Activated CD4-positive, CD25-positive, alpha-beta regulatory T cell treated with anti-CD3 and anti-CD28 coated beads, Interleukin-2, amount 50 U/mL, for 72 hours (primary cell): Measurements from ENCODE around the gene RAC3.
A peak's percentile ranks its signal among the peaks of the same experiment; 100 is the strongest.
"Not testable (repeated sequence)": the region's sequence is repeated elsewhere in the genome, so short reads cannot be mapped to it uniquely, and the experiment has no call there.

Source experiments
- DNase-seq: peaks from one replicate; pipeline ENCODE4 v3.0.0; 2021

Gene RAC3

DNA sequence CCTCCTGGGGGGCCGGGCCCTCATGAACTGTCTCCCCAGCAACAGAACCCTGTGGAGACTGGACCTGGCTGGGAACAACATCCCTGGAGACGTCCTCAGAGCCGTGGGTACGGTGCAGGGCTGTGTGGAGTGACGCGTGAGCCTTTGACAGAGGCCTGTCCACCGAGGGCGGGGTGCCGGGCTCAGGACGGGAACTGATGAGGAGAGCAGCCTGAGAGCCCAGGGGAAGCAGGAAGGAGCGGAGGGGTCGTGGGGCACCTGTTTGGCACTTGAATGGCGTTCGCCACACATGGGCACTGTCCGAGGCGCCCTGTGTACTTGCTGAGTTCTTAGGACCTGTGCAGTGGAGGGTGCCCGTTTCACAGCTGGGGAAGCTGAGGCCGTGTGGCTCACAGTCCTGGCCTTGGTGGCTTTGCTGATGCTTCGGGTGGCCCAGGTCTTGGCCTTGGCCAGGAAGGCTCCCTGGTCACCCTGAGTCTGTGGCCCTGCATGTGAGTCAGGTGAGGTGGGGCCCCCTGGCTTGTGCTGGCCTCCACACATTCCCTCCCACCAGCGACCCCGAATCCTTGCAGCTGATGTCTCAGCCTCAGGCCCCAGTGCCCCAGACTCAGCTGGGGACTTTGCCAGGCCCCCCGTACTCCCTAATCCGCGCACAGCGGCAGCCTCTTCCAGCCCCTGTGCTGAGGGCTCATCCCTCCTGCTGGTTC, 5.9 kb upstream of the RAC3 start:
- DNase-seq, result no peak

DNA sequence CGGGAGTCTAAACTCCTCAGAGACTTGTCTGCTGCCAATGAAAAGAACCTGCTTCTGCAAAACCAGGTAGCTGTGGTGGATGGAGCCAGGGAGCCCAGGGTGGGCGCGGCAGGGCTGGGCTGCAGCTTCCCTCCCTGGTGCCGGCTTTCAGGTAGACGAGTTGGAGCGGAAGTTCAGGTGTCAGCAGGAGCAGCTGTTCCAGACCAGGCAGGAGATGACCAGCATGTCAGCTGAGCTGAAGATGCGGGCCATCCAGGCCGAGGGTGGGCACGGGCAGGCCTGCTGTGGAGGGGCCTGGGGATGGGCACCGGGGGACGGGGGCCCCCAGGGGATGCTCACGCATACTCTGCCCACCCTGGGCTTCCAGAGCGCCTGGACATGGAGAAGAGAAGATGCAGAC, 3.2 kb upstream of the RAC3 start:
- DNase-seq, result no peak

- DNase-seq, result no peak
These were observed 2.5 kb upstream of the RAC3 start for GRCh38 chr17:82028966-82029365.

GRCh38 chr17:82029391-82029790, 2.1 kb upstream of the RAC3 start:
- DNase-seq, result no peak

- DNase-seq, result no peak
These were observed 1.4 kb upstream of the RAC3 start for GRCh38 chr17:82029990-82030469.

DNA sequence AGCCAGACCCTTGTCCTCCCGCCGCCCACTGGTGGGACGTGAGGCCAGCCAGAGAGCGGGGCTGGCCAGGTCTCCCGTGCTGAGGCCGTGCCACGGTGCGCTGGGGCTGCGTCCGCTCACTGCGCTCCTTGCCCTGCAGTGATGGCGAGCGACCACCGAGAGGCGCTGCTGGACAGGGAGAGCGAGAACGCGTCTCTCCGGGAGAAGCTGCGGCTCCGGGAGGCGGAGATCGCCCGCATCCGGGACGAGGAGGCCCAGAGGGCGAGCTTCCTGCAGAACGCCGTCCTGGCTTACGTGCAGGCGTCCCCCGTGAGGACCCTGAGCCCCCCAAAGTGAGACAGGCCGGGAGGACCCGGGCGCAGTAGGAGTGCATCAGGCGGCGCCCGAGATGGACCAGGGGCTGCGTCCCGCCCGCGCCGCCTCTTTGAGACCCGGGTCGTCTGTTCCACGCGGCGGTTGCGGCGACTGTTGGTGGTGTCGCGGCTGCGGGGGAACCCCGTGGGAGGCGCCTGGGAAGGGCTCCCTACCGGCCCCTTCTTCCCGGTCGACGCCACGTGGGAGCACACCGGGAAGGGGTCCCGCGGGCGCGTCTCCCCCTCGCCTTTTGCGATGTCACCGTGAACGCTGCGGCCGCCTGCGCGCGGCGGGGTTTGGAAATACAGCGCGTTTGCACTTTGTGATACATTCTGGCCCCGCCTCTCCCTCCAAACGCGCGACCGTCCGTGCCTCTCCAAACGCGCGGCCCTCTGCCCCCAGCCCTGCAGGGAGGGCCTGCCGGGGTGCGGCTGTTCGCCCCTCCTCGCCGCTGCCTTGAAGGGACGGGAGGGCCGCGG, 792 bp upstream of the RAC3 start:
- DNase-seq, result peak; percentile 86

- no peak for DNase-seq
These were observed 578 bp downstream of the RAC3 start for GRCh38 chr17:82031885-82032627.

DNA sequence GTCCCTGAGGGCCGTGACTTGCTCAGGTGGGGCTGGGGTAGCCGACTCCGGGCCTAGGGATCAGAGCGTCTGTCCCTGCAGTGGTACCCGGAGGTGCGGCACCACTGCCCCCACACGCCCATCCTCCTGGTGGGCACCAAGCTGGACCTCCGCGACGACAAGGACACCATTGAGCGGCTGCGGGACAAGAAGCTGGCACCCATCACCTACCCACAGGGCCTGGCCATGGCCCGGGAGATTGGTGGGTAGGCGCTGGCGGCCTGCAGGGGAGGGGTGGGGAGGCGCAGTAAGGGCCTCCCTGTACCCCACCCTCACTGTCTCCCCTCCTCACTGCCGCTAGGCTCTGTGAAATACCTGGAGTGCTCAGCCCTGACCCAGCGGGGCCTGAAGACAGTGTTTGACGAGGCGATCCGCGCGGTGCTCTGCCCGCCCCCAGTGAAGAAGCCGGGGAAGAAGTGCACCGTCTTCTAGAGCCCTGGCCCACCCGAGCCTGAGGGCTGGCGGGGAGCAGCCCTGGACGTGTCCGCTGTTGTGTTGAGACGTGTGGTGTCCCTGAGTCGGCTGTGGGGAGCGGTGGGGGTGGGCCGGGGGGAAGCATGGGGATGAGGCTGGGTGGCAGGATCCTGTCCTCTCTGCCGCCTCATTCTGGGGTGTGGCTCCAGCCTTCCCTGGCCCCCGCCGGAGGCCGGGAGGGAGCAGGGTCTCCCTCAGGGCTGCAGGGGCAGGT, 2.0 kb downstream of the RAC3 start:
- DNase-seq, result no peak

DNA sequence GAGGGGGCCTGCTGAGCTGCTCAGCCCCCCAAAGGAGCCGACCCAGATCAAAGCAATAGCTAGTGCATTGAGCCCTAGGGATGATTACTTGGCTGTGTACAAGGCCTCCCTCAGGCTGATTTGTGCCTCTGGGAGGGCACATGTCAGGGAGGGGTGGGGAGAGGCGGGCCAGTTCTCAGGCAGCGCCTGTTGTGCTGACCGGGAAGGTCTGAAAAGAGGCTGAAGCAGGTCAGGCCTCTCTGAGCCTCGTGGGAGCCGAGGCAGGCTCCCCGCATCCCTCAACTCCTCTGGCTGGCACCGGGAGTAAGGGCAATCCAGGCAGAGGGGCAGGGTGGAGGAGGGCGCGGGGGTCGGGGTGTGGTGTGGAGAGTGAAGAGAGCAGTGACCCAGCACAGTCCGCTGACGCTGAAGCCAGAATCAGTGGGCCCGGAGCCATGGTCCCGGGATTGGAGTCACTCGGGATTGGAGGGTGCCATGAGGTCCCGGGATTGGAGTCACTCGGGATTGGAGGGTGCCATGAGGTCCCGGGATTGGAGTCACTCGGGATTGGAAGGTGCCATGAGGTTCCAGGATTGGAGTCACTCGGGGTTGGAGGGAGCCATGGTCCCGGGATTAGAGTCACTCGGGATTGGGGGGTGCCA, 3.0 kb downstream of the RAC3 start:
- DNase-seq, result no peak

GRCh38 chr17:82035488-82035887, 4.0 kb downstream of the RAC3 start:
- DNase-seq, result no peak

DNA sequence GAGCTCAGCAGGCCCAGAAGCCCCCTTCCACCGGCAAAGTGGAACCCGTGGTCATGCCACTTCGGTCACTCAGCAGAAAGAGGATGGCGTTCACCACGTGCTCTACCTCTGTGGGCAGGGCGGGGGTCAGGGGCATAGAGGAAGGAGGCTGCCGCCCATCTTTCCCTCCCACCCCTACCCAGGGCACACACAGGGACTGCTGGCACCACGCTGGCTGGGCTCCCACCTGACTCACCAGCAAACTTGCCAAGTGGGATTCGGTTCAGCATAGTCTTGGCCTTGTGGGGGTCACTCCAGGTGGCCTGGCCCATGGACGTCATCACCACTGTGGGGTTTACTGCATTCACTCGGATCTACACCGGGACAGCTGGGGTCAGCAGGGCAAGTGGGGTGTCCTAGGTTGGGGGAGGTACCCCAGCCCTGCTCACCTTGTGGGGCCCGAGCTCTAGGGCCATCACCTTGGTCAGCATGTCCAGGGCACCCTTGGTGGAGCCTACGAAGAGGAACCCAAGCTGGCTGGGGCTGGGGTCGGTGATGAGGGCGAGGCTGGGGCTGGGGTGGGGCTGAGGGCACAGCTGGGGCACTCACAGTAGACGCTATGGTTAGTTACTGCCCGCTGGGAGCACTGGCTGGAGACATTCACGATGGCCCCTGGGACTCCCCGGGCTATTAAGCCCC, 4.6 kb downstream of the RAC3 start:
- no peak for DNase-seq

GRCh38 chr17:82036634-82037091, 5.2 kb downstream of the RAC3 start:
- no peak for DNase-seq

DNA sequence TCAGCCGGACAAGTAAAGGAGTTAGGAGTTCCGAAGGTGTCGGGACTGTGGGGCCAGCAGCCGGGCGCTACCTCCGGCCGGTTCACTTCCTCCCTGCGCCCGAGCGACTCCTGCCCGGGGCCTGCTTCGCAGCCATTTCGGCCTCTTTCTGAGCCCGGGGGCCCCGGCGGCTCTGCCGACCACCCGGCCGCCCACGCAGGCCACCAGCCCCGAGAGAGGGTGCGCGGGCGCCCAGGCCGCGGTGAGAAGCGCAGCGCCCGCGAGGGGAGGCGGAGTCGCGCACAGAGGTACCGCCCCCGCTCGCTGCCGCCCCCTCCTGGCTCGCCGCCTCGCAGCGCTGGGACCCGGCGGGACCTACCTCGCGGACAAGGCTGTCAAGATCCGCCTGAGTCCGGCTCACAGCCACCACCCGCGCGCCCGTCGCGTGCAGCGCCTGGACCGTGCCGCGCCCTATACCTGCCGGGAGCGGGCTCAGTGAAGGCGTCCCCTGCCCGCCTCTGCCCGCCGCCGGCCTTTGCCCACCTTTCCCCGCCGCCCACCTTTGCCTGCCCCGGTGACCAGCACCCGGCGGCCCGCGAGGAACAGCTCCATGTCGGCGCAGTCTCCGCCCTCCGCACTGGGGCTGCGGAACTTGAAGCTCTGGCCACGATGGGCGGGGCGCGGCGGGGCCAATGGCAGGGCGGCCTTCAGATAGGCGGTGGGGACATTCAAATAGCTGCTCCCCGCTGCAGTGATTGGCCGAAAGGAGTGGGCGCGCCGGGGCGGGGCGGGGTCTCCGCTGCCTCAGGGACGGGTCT, 5.8 kb downstream of the RAC3 start, which contains the start of gene DCXR:
TSS of gene DCXR (minus strand) at position 606 of the 797 bp plus-strand sequence. CDS start at position 591, 15 bp downstream.
- DNase-seq, result peak; percentile 97

DNA sequence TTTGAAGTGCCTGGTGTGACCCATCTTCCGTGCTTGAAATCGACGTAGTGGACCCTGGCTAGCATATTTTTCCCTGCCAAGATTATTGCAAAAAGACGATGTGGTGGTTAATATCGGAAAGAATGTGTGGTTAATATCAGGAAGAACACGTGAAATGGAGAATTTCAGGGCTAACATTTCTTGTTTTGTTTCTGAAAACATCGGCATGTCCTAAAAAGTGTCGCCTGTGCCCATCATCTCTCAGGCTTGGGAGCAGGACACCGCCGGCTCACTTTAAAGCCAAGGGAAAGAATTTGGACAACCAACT, 6.4 kb downstream of the RAC3 start:
- no peak for DNase-seq

- DNase-seq, result not testable (repeated sequence)
These were observed 7.4 kb downstream of the RAC3 start for GRCh38 chr17:82038796-82039409.

DNA sequence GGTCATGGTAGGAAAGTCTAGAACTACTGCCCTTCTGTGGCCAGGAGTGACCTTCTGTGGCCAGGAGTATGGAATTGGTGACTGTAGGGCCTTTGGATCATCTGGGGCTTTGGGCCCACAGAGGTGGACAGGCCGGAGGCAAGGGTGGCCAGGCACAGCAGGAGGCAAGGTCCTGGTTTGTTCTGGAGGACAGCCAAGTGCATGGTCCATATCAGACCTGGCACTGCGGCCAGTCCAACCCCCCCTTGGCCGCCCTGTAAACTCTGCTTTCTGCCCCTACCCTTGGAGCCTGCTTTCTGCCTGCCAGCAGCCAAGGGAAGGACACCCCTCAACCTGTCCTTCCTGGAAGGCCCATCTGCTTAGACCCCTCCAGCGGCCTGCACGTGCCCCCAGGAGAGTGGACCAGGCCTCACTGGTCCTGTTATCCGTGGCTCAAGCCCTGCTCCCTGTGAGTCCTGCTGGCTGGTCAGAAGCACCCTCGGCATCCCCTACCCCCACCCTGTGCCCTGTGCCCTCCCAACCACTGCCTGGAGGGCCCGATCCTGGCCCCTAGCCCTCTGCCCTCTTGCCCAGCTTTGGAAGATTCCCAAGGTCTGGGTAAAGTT, 8.3 kb downstream of the RAC3 start:
- DNase-seq, result no peak

DNA sequence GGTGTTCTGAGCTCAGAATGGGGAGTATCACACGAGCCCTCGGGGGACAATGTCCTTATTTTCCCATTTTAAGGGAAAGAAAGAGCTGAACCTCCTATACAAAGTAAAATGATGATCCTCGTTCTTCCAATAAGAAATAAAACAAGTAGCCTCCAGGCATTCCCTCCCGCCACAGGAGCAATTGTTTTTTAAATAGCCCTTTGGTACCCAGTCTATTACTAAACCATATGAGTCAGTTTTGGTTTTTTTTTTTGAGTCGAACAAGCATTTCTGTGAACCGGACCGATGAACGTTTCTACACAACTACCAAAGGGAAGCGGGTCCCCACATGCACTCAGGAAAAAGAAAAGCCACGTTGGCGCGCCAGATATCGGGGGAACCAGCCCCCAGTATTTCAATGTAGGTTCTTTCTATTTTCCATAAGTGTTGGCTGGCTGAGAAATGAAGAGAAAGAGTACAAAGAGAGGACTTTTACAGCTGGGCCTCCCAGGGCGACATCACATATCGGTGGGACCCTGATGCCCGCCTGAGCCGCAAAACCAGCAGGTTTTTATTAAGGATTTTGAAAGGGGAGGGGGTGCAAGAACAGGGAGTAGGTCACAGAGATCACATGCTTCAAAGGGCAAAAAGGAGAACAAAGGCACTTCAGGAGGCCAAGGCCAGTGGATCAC, 9.8 kb downstream of the RAC3 start:
- no peak for DNase-seq

DNA sequence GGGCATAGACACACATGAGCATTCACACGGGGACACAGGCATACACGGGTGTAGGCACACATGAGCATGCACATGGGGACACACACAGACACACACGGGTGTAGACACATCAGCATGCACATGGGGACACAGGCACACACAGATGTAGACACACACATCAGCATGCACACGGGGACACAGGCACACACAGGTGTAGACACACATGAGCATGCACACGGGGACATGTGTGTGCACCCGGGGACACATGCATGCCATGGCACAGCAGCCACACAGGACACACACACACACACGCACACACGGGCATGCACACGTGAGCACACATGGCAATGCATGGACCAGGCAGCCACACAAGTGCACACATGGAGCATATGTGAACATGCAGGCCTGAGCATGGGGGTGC, 11.2 kb downstream of the RAC3 start:
- DNase-seq, result no peak

GRCh38 chr17:82043507-82043906, 12.0 kb downstream of the RAC3 start:
- DNase-seq, result no peak
